Thoracic aorta (tissue), 2 donors: ENCODE data around the gene TEX26. TPM values are rescaled to one million over a fixed set of nuclear protein-coding genes. Genes with fewer than 3 reads are reported as not detected.

ENCODE experiments used
- ATAC-seq: fragments of 150-250 bp; one replicate; pipeline ENCODE4 v1.8.0; 2017; ENCODE audit warnings: low read depth; ENCODE audit not compliant: insufficient number of reproducible peaks, low FRiP score
- DNase-seq: peaks from one replicate; pipeline ENCODE4 v3.0.0-alpha.2; 2020; ENCODE audit warnings: low spot score
- H3K27ac ChIP-seq, 2 donors: fragments of 200-600 bp; sonication (generic); 1 replicate in 1 of 2; 2 replicates in 1 of 2; pipeline ENCODE4 v1.5.1; 2016; ENCODE audit warnings: mild to moderate bottlenecking in 2 of 2, moderate library complexity in 2 of 2
- H3K27me3 ChIP-seq: fragments of 200-600 bp; sonication (generic); replicated peaks from 2 replicates; pipeline ENCODE4 v1.6.0; 2016; ENCODE audit warnings: mild to moderate bottlenecking; ENCODE audit not compliant: insufficient read depth
- H3K36me3 ChIP-seq: fragments of 200-600 bp; sonication (generic); one replicate; pipeline ENCODE4 v1.5.1; 2016
- H3K4me1 ChIP-seq, 2 donors: fragments of 200-600 bp; sonication (generic); 1 replicate in 1 of 2; 2 replicates in 1 of 2; pipeline versions ENCODE4 v1.5.1 to v1.6.0; 2016; ENCODE audit warnings: low read depth in 2 of 2, mild to moderate bottlenecking in 1 of 2; ENCODE audit not compliant: control insufficient read depth in 1 of 2
- H3K4me3 ChIP-seq: fragments of 200-600 bp; sonication (generic); 2 replicates; pipeline ENCODE4 v1.5.1; 2016; ENCODE audit warnings: mild to moderate bottlenecking
- H3K9me3 ChIP-seq: fragments of 200-600 bp; sonication (generic); 2 replicates; pipeline ENCODE4 v1.5.1; 2016
- total RNA-seq, 2 donors: library from RNA; depleted of rRNA; stranded (reverse); fragments of >200 nt; gene quantifications; one replicate each; pipeline versions ENCODE4 v1.1.0 to v1.2.3, GENCODE V29; 2016
- TF ChIP-seq, protein P1 (sequence below): fragments of 200-600 bp; sonication (generic); IDR thresholded peaks from one replicate; pipeline ENCODE4 v1.5.1; 2019; ENCODE audit warnings: antibody characterized with exemption

Gene TEX26
- total RNA-seq = not detected

GRCh38 chr13:30932481-30933353 is at the start of gene TEX26:
TEX26 (plus strand) TSS chr13:30932656; CDS start chr13:30932716, 60 bp downstream.
- Histone ChIP-seq H3K36me3 (no peaks in the 10 kb centered on the region), H3K4me1 (peaks cover 0 to 15% of the 10 kb centered on the region in 2 donors), H3K27ac (no peak within 1 kb of the TSS), H3K9me3 (no peaks in the 10 kb centered on the region), H3K4me3 (peak within 1 kb of the TSS; percentile 59), H3K27me3 (no peaks in the 10 kb centered on the region)
- ATAC-seq = no peak
- DNase-seq = no peak
- TF ChIP-seq, protein P1, sequence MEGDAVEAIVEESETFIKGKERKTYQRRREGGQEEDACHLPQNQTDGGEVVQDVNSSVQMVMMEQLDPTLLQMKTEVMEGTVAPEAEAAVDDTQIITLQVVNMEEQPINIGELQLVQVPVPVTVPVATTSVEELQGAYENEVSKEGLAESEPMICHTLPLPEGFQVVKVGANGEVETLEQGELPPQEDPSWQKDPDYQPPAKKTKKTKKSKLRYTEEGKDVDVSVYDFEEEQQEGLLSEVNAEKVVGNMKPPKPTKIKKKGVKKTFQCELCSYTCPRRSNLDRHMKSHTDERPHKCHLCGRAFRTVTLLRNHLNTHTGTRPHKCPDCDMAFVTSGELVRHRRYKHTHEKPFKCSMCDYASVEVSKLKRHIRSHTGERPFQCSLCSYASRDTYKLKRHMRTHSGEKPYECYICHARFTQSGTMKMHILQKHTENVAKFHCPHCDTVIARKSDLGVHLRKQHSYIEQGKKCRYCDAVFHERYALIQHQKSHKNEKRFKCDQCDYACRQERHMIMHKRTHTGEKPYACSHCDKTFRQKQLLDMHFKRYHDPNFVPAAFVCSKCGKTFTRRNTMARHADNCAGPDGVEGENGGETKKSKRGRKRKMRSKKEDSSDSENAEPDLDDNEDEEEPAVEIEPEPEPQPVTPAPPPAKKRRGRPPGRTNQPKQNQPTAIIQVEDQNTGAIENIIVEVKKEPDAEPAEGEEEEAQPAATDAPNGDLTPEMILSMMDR = peak; percentile 37

- TF ChIP-seq, protein P1 = no peak
- Histone ChIP-seq H3K4me1 (peaks cover 25 to 39% of the 10 kb centered on the region in 2 donors), H3K27ac (no peak overlapping the region), H3K27me3 (no peaks in the 10 kb centered on the region), H3K9me3 (no peaks in the 10 kb centered on the region), H3K4me3 (no peak overlapping the region), H3K36me3 (no peaks in the 10 kb centered on the region)
- DNase-seq = no peak
- ATAC-seq = no peak
Measured at GRCh38 chr13:30882996-30883766, 49.3 kb upstream of the TEX26 start.

DNA sequence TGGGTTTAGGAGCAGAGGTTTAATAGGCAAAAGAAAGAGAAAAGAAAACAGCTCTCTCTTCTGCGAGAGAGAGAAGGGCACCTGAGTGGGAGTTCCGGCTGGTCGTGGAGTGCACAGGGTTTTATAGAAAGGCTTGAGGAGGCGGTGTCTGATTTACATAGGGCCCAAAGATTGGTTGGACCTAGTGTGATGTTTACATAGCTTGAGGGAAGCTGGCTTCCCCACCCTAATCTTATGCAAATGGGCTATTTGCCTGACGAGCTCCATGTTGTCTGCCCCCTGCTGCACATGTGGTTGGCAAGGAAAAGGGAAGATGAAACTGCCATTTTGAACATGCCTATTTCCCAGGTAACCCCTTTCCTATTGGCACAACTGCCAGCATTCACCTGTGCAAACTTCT is 47.9 kb upstream of the TEX26 start:
- H3K4me1 ChIP-seq = peaks cover 21 to 29% of the 10 kb centered on the region in 2 donors
- ATAC-seq = no peak

GRCh38 chr13:30889196-30889690 is 43.2 kb upstream of the TEX26 start:
- Histone ChIP-seq H3K4me3 (no peak overlapping the region), H3K27ac (no peak overlapping the region), H3K4me1 (peaks cover 0 to 5% of the 10 kb centered on the region in 2 donors), H3K27me3 (no peaks in the 10 kb centered on the region), H3K36me3 (no peaks in the 10 kb centered on the region), H3K9me3 (no peaks in the 10 kb centered on the region)
- ATAC-seq (no peak), DNase-seq (no peak)
- TF ChIP-seq, protein P1 = no peak

More for the DNA sequence above, 47.9 kb upstream of the TEX26 start:
- DNase-seq = no peak
- TF ChIP-seq, protein P1 = no peak
- no peaks in the 10 kb centered on the region for H3K27me3 ChIP-seq
- H3K27ac ChIP-seq = no peak overlapping the region
- no peaks in the 10 kb centered on the region for H3K36me3 ChIP-seq
- H3K9me3 ChIP-seq = no peaks in the 10 kb centered on the region
- H3K4me3 ChIP-seq = no peak overlapping the region

GRCh38 chr13:30892966-30893365 is 39.5 kb upstream of the TEX26 start:
- Histone ChIP-seq H3K4me1 (peaks cover 17 to 37% of the 10 kb centered on the region in 2 donors), H3K27ac (no peak overlapping the region), H3K27me3 (no peaks in the 10 kb centered on the region), H3K9me3 (no peaks in the 10 kb centered on the region), H3K4me3 (no peak overlapping the region), H3K36me3 (no peaks in the 10 kb centered on the region)
- no peak for DNase-seq
- TF ChIP-seq, protein P1 = peak; percentile 34
- no peak for ATAC-seq
